Bone marrow (tissue), 2 donors: Measurements from ENCODE around the gene CYP2A6.

Experiments
- DNase-seq, 2 donors: peaks; one replicate each; lab custom pipeline; 2025; lab: John Stamatoyannopoulos, UW

The CYP2A6 gene

GRCh38 chr19:40802300-40803169 lies 47.7 kb downstream of the CYP2A6 start:
- DNase-seq: no peak

GRCh38 chr19:40801426-40802299 lies 48.6 kb downstream of the CYP2A6 start:
- no peak for DNase-seq

GRCh38 chr19:40800997-40801377 lies 49.3 kb downstream of the CYP2A6 start:
- no peak for DNase-seq

- no peak for DNase-seq
Measured at GRCh38 chr19:40800339-40800996, 49.8 kb downstream of the CYP2A6 start.

GRCh38 chr19:40799558-40800338 lies 50.5 kb downstream of the CYP2A6 start:
- DNase-seq: no peak

- DNase-seq: peak; percentile 97
Measured at GRCh38 chr19:40798683-40799557, 51.3 kb downstream of the CYP2A6 start, which contains the start of gene EGLN2. EGLN2 (plus strand) TSS chr19:40799191; CDS start chr19:40800573, 1,382 bp downstream.

- peak; percentile 61 to 66 for DNase-seq
Measured at GRCh38 chr19:40797963-40798682, 52.1 kb downstream of the CYP2A6 start.

GRCh38 chr19:40797166-40797962 lies 52.9 kb downstream of the CYP2A6 start:
- no peak for DNase-seq
